Rectal smooth muscle tissue (tissue), 1 donor: ENCODE measurements around the gene ADAMTSL3.
"Not testable (repeated sequence)": the region's sequence is repeated elsewhere in the genome, so short reads cannot be mapped to it uniquely, and the experiment has no call there.

Experiments used
- H3K27ac ChIP-seq: one replicate; pipeline ENCODE4 v1.7.0; 2013; ENCODE audit warnings: low read depth, low read length, inconsistent platforms
- H3K27me3 ChIP-seq: one replicate; pipeline ENCODE4 v1.7.0; 2013; ENCODE audit warnings: low read length; ENCODE audit not compliant: control insufficient read depth, insufficient read depth
- H3K36me3 ChIP-seq: one replicate; pipeline ENCODE4 v1.7.0; 2013; ENCODE audit warnings: low read length; ENCODE audit not compliant: control insufficient read depth, insufficient read depth
- H3K4me1 ChIP-seq: one replicate; pipeline ENCODE4 v1.7.0; 2013; ENCODE audit warnings: low read length; ENCODE audit not compliant: control insufficient read depth, insufficient read depth
- H3K4me3 ChIP-seq: one replicate; pipeline ENCODE4 v1.7.0; 2013; ENCODE audit warnings: low read length
- H3K9ac ChIP-seq: one replicate; pipeline ENCODE4 v1.7.0; 2013; ENCODE audit warnings: low read length

ADAMTSL3 gene

GRCh38 chr15:84023636-84024035, 369.7 kb downstream of the ADAMTSL3 start:
- no peak overlapping the region for H3K9ac ChIP-seq
- H3K27me3 ChIP-seq = no peaks in the 10 kb centered on the region
- H3K27ac ChIP-seq = no peak overlapping the region
- H3K4me3 ChIP-seq = no peak overlapping the region
- H3K36me3 ChIP-seq = no peaks in the 10 kb centered on the region
- no peaks in the 10 kb centered on the region for H3K4me1 ChIP-seq

- peaks cover 3% of the 10 kb centered on the region for H3K36me3 ChIP-seq
- no peak overlapping the region for H3K4me3 ChIP-seq
- no peak overlapping the region for H3K9ac ChIP-seq
- H3K4me1 ChIP-seq = no peaks in the 10 kb centered on the region
- no peak overlapping the region for H3K27ac ChIP-seq
- no peaks in the 10 kb centered on the region for H3K27me3 ChIP-seq
Measured at GRCh38 chr15:84033793-84034553, 380.1 kb downstream of the ADAMTSL3 start.

- Histone ChIP-seq H3K4me3 (no peak overlapping the region), H3K9ac (no peak overlapping the region), H3K27me3 (no peaks in the 10 kb centered on the region), H3K4me1 (no peaks in the 10 kb centered on the region), H3K36me3 (peaks cover 3% of the 10 kb centered on the region), H3K27ac (no peak overlapping the region)
Measured at GRCh38 chr15:84034578-84035398, 380.9 kb downstream of the ADAMTSL3 start.

GRCh38 chr15:84035399-84035766, 381.5 kb downstream of the ADAMTSL3 start:
- Histone ChIP-seq H3K4me1 (no peaks in the 10 kb centered on the region), H3K9ac (no peak overlapping the region), H3K4me3 (no peak overlapping the region), H3K36me3 (peaks cover 3% of the 10 kb centered on the region), H3K27me3 (no peaks in the 10 kb centered on the region), H3K27ac (no peak overlapping the region)

- Histone ChIP-seq H3K36me3 (peaks cover 3% of the 10 kb centered on the region), H3K4me3 (no peak overlapping the region), H3K9ac (no peak overlapping the region), H3K4me1 (no peaks in the 10 kb centered on the region), H3K27ac (no peak overlapping the region), H3K27me3 (no peaks in the 10 kb centered on the region)
Measured at GRCh38 chr15:84037301-84037700, 383.4 kb downstream of the ADAMTSL3 start.

GRCh38 chr15:84042434-84043056, 388.6 kb downstream of the ADAMTSL3 start:
- not testable (repeated sequence) for H3K27me3 ChIP-seq, H3K36me3 ChIP-seq, H3K9ac ChIP-seq, H3K4me3 ChIP-seq, H3K27ac ChIP-seq, H3K4me1 ChIP-seq

- H3K4me1 ChIP-seq = no peaks in the 10 kb centered on the region
- H3K9ac ChIP-seq = no peak overlapping the region
- no peaks in the 10 kb centered on the region for H3K36me3 ChIP-seq
- H3K27ac ChIP-seq = no peak overlapping the region
- H3K27me3 ChIP-seq = no peaks in the 10 kb centered on the region
- no peak overlapping the region for H3K4me3 ChIP-seq
Measured at GRCh38 chr15:84046064-84046637, 392.2 kb downstream of the ADAMTSL3 start.

- not testable (repeated sequence) for H3K4me1 ChIP-seq, H3K27ac ChIP-seq, H3K36me3 ChIP-seq, H3K27me3 ChIP-seq, H3K9ac ChIP-seq, H3K4me3 ChIP-seq
Measured at GRCh38 chr15:84049480-84049879, 395.6 kb downstream of the ADAMTSL3 start.

GRCh38 chr15:84050076-84050475, 396.2 kb downstream of the ADAMTSL3 start:
- H3K27me3 ChIP-seq = no peaks in the 10 kb centered on the region
- H3K4me3 ChIP-seq = no peak overlapping the region
- H3K36me3 ChIP-seq = no peaks in the 10 kb centered on the region

GRCh38 chr15:84051146-84051545, 397.2 kb downstream of the ADAMTSL3 start:
- not testable (repeated sequence) for H3K27ac ChIP-seq, H3K27me3 ChIP-seq, H3K4me1 ChIP-seq, H3K36me3 ChIP-seq, H3K4me3 ChIP-seq, H3K9ac ChIP-seq

More at GRCh38 chr15:84050076-84050475, 396.2 kb downstream of the ADAMTSL3 start:
- Histone ChIP-seq H3K27ac (no peak overlapping the region), H3K4me1 (no peaks in the 10 kb centered on the region), H3K9ac (no peak overlapping the region)

GRCh38 chr15:84054544-84054943, 400.6 kb downstream of the ADAMTSL3 start:
- not testable (repeated sequence) for H3K4me1 ChIP-seq, H3K27ac ChIP-seq, H3K27me3 ChIP-seq, H3K36me3 ChIP-seq, H3K4me3 ChIP-seq, H3K9ac ChIP-seq

- Histone ChIP-seq H3K27me3 (no peaks in the 10 kb centered on the region), H3K4me1 (no peaks in the 10 kb centered on the region), H3K36me3 (no peaks in the 10 kb centered on the region)
Measured at GRCh38 chr15:84057714-84058331, 403.9 kb downstream of the ADAMTSL3 start.

More at GRCh38 chr15:84057714-84058331, 403.9 kb downstream of the ADAMTSL3 start:
- Histone ChIP-seq H3K4me3 (no peak overlapping the region), H3K27ac (no peak overlapping the region), H3K9ac (no peak overlapping the region)
